Cardiac muscle cell (in vitro differentiated cells and primary cell): ENCODE measurements around the gene PARVB. TPM values are rescaled to one million over a fixed set of nuclear protein-coding genes. Genes with fewer than 3 reads are reported as not detected.

Source experiments
- DNase-seq, 2 donors: peaks; one replicate each; pipeline versions ENCODE4 v3.0.0 to v3.0.0-alpha.2; 2010 to 2017; ENCODE audit warnings: low read depth in 1 of 2, low spot score in 1 of 2
- H3K27ac ChIP-seq: fragments of 200-600 bp; sonication (generic); 2 replicates; pipeline ENCODE4 v1.5.1; 2016
- H3K27me3 ChIP-seq: fragments of 200-600 bp; sonication (generic); 2 replicates; pipeline ENCODE4 v1.6.0; 2016; ENCODE audit warnings: control low read depth
- H3K36me3 ChIP-seq: fragments of 200-600 bp; sonication (generic); 2 replicates; pipeline ENCODE4 v1.5.1; 2016; ENCODE audit warnings: control low read depth
- H3K4me1 ChIP-seq: fragments of 200-600 bp; sonication (generic); 2 replicates; pipeline ENCODE4 v1.8.1; 2017; ENCODE audit warnings: low read depth, mild to moderate bottlenecking, mixed run types
- H3K4me3 ChIP-seq: fragments of 200-600 bp; sonication (generic); 2 replicates; pipeline ENCODE4 v1.5.1; 2016; ENCODE audit warnings: mild to moderate bottlenecking
- H3K9me3 ChIP-seq: fragments of 200-600 bp; sonication (generic); 2 replicates; pipeline ENCODE4 v1.5.1; 2017; ENCODE audit warnings: low read depth, mild to moderate bottlenecking, control low read depth
- polyA plus RNA-seq: library from polyadenylated mRNA; unstranded; fragments of >200 nt; fragmentation: Nextera tagmentation; extraction: Ambion mirVana; gene quantifications from 2 replicates; pipeline ENCODE4 v1.2.1, GENCODE V29; 2016
- total RNA-seq: library from RNA; depleted of rRNA; stranded (reverse); fragments of >200 nt; gene quantifications from 2 replicates; pipeline ENCODE4 v1.2.3, GENCODE V29; 2016
- TF ChIP-seq, protein P1 (sequence below): IDR thresholded peaks from 2 replicates; pipeline ENCODE4 v1.5.1; 2012; ENCODE audit warnings: low read depth, mild to moderate bottlenecking, low read length

The PARVB gene
- total and polyA plus RNA-seq, 2 experiments from 2014 or later, result 30.6 to 46.0 TPM

DNA sequence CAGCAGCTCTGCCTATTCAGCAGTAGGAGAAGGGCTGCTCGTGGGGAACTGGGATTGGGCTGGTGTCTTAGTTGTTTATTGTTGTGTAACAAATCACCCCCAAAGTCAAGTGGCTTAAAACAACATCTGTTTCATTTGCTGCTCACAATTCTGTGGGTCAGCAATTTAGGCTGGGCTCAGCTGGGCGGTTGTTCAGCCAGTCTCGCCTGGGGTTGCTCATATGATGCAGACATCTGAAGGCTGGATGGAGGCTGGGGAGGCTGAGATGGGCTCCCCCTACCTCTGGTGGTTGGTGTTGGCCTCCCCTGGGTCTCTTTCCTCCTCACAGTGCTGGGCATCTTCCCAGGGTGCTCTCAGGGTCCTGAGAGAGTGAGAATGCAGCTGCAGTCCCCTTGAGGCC, 113.3 kb downstream of the PARVB start:
- no peak for DNase-seq
- Histone ChIP-seq H3K4me1 (peaks cover 7% of the 10 kb centered on the region), H3K27me3 (no peaks in the 10 kb centered on the region), H3K36me3 (no peaks in the 10 kb centered on the region), H3K27ac (no peak overlapping the region), H3K4me3 (no peak overlapping the region), H3K9me3 (no peaks in the 10 kb centered on the region)
- TF ChIP-seq, protein P1, sequence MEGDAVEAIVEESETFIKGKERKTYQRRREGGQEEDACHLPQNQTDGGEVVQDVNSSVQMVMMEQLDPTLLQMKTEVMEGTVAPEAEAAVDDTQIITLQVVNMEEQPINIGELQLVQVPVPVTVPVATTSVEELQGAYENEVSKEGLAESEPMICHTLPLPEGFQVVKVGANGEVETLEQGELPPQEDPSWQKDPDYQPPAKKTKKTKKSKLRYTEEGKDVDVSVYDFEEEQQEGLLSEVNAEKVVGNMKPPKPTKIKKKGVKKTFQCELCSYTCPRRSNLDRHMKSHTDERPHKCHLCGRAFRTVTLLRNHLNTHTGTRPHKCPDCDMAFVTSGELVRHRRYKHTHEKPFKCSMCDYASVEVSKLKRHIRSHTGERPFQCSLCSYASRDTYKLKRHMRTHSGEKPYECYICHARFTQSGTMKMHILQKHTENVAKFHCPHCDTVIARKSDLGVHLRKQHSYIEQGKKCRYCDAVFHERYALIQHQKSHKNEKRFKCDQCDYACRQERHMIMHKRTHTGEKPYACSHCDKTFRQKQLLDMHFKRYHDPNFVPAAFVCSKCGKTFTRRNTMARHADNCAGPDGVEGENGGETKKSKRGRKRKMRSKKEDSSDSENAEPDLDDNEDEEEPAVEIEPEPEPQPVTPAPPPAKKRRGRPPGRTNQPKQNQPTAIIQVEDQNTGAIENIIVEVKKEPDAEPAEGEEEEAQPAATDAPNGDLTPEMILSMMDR, result no peak

- H3K4me1 ChIP-seq, result peaks cover 7% of the 10 kb centered on the region
- no peaks in the 10 kb centered on the region for H3K36me3 ChIP-seq
- H3K27me3 ChIP-seq, result no peaks in the 10 kb centered on the region
- no peak overlapping the region for H3K27ac ChIP-seq
- TF ChIP-seq, protein P1, result no peak
- no peaks in the 10 kb centered on the region for H3K9me3 ChIP-seq
- DNase-seq, result no peak
- no peak overlapping the region for H3K4me3 ChIP-seq
Measured at GRCh38 chr22:44139773-44140172, 115.7 kb downstream of the PARVB start.

DNA sequence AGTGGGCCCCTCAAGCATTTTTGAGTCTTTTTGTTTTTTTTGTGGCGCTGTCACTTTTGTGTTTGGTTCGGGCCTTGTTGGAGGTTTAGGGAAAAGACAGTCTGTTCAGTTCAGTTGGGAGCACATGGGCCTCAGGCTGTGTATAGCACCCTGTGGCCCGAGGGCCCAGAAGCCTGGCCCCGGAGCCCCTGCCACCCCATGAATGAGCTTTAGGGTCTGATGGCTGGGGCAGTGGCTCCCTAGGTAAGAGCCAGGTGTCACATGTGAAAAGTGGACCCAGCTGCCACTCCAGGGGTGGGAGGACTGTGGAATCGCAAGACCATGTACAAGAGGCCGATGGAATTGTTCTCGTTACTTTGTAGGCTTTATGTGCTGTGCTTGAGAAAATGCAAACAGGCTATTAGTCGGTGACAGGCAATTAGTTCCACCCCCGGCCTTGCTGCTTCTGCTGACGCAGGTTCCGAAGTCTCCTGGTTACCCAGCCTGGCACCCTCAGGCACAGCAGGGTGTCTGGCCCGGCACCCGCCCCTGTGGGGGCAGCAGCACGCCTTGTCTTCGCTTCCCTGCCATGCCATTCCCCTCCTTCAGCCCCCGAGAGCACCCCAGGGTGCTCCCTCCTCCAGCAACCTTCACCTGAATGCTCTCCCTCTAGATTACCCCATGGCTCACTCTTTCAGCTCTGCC, 118.5 kb downstream of the PARVB start:
- Histone ChIP-seq H3K36me3 (no peaks in the 10 kb centered on the region), H3K27ac (no peak overlapping the region), H3K4me1 (peaks cover 29% of the 10 kb centered on the region), H3K27me3 (no peaks in the 10 kb centered on the region), H3K9me3 (no peaks in the 10 kb centered on the region), H3K4me3 (no peak overlapping the region)
- TF ChIP-seq, protein P1, result no peak
- DNase-seq, result no peak

GRCh38 chr22:44143105-44143474, 119.0 kb downstream of the PARVB start:
- Histone ChIP-seq H3K9me3 (no peaks in the 10 kb centered on the region), H3K4me3 (no peak overlapping the region), H3K4me1 (peaks cover 33% of the 10 kb centered on the region), H3K27me3 (no peaks in the 10 kb centered on the region), H3K27ac (no peak overlapping the region), H3K36me3 (no peaks in the 10 kb centered on the region)
- no peak for DNase-seq
- TF ChIP-seq, protein P1, result no peak

DNA sequence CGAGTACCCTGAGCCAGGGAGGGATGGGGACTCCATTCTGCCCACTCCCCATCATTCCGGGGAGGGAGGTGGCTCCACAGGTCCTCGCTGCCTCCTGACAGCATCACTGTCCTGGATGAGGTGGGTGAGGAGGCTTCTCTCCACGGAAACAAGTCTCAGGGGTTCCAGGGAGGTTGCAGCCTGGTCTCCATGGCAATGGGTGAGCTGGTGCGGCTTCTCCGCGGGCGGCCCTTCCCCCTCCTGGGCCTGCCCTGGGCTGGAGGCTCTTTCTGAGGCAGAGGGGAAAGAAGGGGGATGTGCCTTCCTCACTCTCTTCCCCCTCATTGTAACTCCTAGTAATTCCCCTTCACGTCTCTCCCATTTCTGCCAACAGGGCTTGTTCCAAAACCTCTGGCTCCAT, 119.5 kb downstream of the PARVB start:
- peaks cover 36% of the 10 kb centered on the region for H3K4me1 ChIP-seq
- DNase-seq, result no peak
- no peak overlapping the region for H3K27ac ChIP-seq
- TF ChIP-seq, protein P1, result no peak
- peaks cover under 1% of the 10 kb centered on the region for H3K27me3 ChIP-seq
- no peaks in the 10 kb centered on the region for H3K36me3 ChIP-seq
- H3K4me3 ChIP-seq, result no peak overlapping the region
- no peaks in the 10 kb centered on the region for H3K9me3 ChIP-seq
